Measurements from ENCODE around the gene C20orf173. TPM values are rescaled to one million over a fixed set of nuclear protein-coding genes. Genes with fewer than 3 reads are reported as not detected.
A peak's percentile ranks its signal among the peaks of the same experiment; 100 is the strongest.

Gene C20orf173
- total and polyA plus RNA-seq, 10 donors = not detected

GRCh38 chr20:35561268-35561667 is 31.8 kb upstream of the C20orf173 start:
- Histone ChIP-seq H3K36me3 (peaks cover 0 to 35% (median 17%) of the 10 kb centered on the region in 6 donors), H3K9me3 (no peaks in the 10 kb centered on the region), H3K4me1 (no peaks in the 10 kb centered on the region), H3K27ac (no peak overlapping the region), H3K27me3 (replicated peaks in 1 of 7) (no peaks in the 10 kb centered on the region), H3K4me3 (no peak overlapping the region)
- intact Hi-C loops (cut with DNase I; ENCODE audit: low total_unique reads) = no loop called here
- TF ChIP-seq POLR2A (IDR thresholded peaks at IDR 0.05) = no peak
- TF ChIP-seq CTCF (IDR thresholded peaks at IDR 0.05 in 8 of 11, conservative IDR thresholded peaks at IDR 0.05 in 3 of 11) = peak in 2 of 11 experiments; percentile 20 to 34
- no peak for DNase-seq
- 26 to 54% (median 41%) methylated on average over 7 of the region's 7 CpGs for WGBS, 5 donors

GRCh38 chr20:35560541-35560940 is 31.1 kb upstream of the C20orf173 start:
- Histone ChIP-seq H3K9me3 (no peaks in the 10 kb centered on the region), H3K4me3 (no peak overlapping the region), H3K27me3 (replicated peaks in 1 of 7) (no peaks in the 10 kb centered on the region), H3K4me1 (no peaks in the 10 kb centered on the region), H3K36me3 (peaks cover 0 to 43% (median 25%) of the 10 kb centered on the region in 6 donors), H3K27ac (no peak overlapping the region)
- no peak for DNase-seq
- intact Hi-C loops (cut with DNase I; ENCODE audit: low total_unique reads) = no loop called here
- WGBS, 5 donors = 67 to 76% (median 73%) methylated on average over 9 to 10 of the region's 10 CpGs
- TF ChIP-seq POLR2A (IDR thresholded peaks at IDR 0.05) = no peak
- no peak for TF ChIP-seq CTCF (IDR thresholded peaks at IDR 0.05 in 8 of 11, conservative IDR thresholded peaks at IDR 0.05 in 3 of 11)
- TF ChIP-seq POLR2AphosphoS5 (IDR thresholded peaks at IDR 0.05) = no peak

GRCh38 chr20:35560105-35560511 is 30.7 kb upstream of the C20orf173 start:
- Histone ChIP-seq H3K4me1 (no peaks in the 10 kb centered on the region), H3K4me3 (no peak overlapping the region), H3K9me3 (no peaks in the 10 kb centered on the region), H3K36me3 (peaks cover 0 to 47% (median 29%) of the 10 kb centered on the region in 6 donors), H3K27me3 (replicated peaks in 1 of 7) (no peaks in the 10 kb centered on the region), H3K27ac (no peak overlapping the region)
- TF ChIP-seq POLR2A (IDR thresholded peaks at IDR 0.05) = no peak
- DNase-seq = no peak
- intact Hi-C loops (cut with DNase I; ENCODE audit: low total_unique reads) = no loop called here
- WGBS, 5 donors = 71 to 87% (median 79%) methylated on average over 4 to 18 of the region's 18 CpGs

- Histone ChIP-seq H3K4me1 (no peaks in the 10 kb centered on the region), H3K27me3 (replicated peaks in 1 of 7) (no peaks in the 10 kb centered on the region), H3K27ac (no peak overlapping the region), H3K36me3 (peaks cover 0 to 56% (median 36%) of the 10 kb centered on the region in 6 donors), H3K4me3 (no peak overlapping the region), H3K9me3 (no peaks in the 10 kb centered on the region)
- TF ChIP-seq POLR2AphosphoS5 (IDR thresholded peaks at IDR 0.05) = peak in 1 of 3 donors; percentile 13
- no peak for TF ChIP-seq POLR2A (IDR thresholded peaks at IDR 0.05)
- 91 to 94% (median 93%) methylated on average over 23 to 24 of the region's 24 CpGs for WGBS, 5 donors
- intact Hi-C loops (cut with DNase I; ENCODE audit: low total_unique reads) = no loop called here
- no peak for DNase-seq
These were observed 29.7 kb upstream of the C20orf173 start for GRCh38 chr20:35559042-35559693.

GRCh38 chr20:35558451-35558850 is 29.0 kb upstream of the C20orf173 start:
- Histone ChIP-seq H3K4me3 (no peak overlapping the region), H3K9me3 (no peaks in the 10 kb centered on the region), H3K36me3 (peaks cover 0 to 63% (median 44%) of the 10 kb centered on the region in 6 donors), H3K27ac (no peak overlapping the region), H3K27me3 (replicated peaks in 1 of 7) (no peaks in the 10 kb centered on the region), H3K4me1 (no peaks in the 10 kb centered on the region)
- 86 to 98% (median 93%) methylated on average over 4 of the region's 4 CpGs for WGBS, 5 donors
- TF ChIP-seq POLR2AphosphoS5 (IDR thresholded peaks at IDR 0.05) = no peak
- no peak for TF ChIP-seq POLR2A (IDR thresholded peaks at IDR 0.05)
- no peak for TF ChIP-seq CTCF (IDR thresholded peaks at IDR 0.05 in 8 of 11, conservative IDR thresholded peaks at IDR 0.05 in 3 of 11)
- intact Hi-C loops (cut with DNase I; ENCODE audit: low total_unique reads) = no loop called here
- DNase-seq = no peak

Measured in spleen (tissue), 11 donors.